OCI-M1 (cell line): Measurements from ENCODE around the gene CDHR1.
A peak's percentile ranks its signal among the peaks of the same experiment; 100 is the strongest.

ENCODE experiments used
- DNase-seq: peaks from one replicate; lab custom pipeline; 2025; lab: John Stamatoyannopoulos, UW

The CDHR1 gene

DNA sequence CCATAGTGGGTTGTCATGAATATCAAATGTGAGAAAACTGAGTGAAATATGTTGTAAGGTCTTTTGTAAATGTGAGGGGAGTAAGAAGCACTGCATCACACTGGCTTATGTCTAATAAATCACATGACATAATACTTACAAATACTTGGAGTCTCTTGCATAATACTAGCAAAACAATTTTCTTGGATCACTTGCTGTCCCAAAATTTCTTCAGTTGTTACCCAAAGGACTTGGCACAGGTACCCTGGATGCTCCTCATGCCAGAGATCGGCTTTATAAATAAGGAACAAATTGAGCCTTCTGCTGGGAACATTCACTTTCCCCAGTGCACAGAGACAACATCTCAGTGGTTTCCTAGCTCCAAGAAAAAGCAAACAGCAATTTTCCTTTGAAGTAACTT, 36.0 kb downstream of the CDHR1 start:
- no peak for DNase-seq

GRCh38 chr10:84232376-84232775, 38.0 kb downstream of the CDHR1 start:
- DNase-seq: no peak

DNA sequence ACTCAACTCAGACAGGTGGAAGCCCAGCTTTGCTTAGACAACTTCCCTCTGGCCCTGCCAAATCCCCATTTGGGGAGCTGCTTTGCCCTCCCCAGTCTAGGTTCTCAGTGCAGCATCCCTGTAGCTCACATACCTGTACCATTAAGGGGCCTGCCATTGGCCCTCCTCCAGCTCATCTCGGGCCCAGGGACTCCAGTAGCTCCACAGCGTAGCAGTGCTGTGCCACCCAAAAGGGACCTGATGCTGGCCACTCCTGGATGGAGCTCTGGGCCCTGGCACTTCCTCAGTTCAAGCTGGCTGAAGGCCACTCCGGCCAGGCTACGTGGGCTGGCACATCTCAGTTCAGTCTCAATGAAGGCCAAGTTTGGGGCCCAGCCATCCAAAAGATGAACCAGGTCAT, 39.6 kb downstream of the CDHR1 start:
- no peak for DNase-seq

DNA sequence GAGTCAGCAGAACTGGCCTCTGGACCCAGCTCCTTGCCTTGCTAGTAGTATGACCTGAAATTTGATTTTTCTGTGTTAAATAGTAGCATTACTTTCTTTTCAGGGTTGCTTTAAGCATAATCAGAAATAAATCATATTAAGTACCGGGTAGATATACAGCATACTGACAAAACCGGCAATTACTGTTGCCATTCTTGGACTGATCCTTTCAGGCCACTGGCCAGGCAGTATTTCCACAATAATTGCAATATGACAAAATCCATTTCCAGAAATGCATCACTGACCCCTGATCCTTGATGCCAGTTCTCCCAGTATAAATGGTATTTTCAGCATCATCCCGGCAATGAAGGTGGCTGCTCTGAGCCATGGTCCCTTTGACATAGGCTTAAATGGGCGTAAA, 40.1 kb downstream of the CDHR1 start:
- DNase-seq: no peak

- no peak for DNase-seq
These were observed 40.8 kb downstream of the CDHR1 start for GRCh38 chr10:84235096-84235495.

GRCh38 chr10:84236807-84237198, 42.5 kb downstream of the CDHR1 start:
- DNase-seq: no peak

DNA sequence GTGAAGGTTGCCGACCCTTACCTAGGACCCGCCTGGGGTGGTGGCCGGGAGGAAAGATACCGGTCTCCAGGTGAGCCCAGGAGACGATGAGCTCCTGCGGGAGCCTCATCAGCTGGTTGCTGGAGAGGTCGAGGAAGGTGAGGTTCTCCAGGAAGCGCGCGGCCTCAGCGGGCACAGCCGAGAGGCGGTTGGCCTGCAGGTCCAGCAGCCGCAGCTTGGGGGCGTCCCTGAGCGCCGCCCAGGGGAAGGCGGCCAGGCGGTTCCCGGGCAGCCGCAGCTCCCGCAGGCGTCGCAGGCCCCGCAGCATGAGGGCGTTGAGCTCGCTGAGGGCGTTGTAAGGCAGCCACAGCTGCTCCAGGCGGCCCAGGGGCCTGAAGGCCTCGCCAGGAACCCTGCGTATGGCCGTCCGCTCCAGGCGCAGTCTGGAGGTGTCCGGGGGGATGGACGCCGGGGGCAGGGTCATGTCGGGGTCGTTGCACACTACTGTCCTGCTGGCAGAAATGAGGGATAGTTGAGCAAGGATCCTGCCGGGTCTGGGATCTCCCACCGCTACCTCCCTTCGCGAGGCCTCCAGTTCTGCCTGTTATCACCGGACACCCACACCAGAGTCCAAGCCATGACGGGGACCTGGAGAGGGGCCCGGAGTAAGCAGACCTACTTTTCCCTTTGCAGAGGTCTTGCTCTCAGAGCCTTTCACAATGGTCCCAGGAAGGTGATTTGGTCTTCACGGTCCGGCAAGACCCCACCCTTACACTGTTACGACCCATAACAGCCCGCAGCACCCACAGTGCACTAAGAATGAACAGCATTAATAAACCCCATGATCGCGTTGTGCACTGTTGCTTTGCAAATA, 43.1 kb downstream of the CDHR1 start:
- DNase-seq: no peak

- no peak for DNase-seq
These were observed 44.6 kb downstream of the CDHR1 start for GRCh38 chr10:84238909-84239308.

GRCh38 chr10:84241185-84241790, 47.0 kb downstream of the CDHR1 start, which contains the start of gene LRIT1:
Gene LRIT1 (minus strand): TSS chr10:84241546. CDS start chr10:84241439, 107 bp downstream.
- DNase-seq: no peak

DNA sequence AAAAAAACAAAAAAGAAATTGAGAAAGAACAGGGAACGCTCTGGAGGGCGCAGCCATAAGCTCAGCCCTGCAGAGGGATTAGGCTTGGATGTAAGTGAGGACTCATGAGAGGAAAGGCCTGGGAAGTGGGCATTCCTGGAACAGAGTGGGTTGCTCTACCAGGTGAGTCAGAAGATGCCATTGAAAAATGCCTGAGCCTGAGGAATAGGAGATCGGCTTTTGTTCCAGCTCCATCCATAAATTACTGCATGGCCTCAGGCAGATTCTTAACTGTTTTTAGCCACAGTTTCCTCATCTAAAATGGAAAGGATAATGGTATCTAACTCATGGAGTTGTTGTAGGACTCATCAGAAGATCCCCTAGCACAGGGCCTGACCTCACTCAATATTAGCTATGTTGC, 49.4 kb downstream of the CDHR1 start:
- DNase-seq: no peak

DNA sequence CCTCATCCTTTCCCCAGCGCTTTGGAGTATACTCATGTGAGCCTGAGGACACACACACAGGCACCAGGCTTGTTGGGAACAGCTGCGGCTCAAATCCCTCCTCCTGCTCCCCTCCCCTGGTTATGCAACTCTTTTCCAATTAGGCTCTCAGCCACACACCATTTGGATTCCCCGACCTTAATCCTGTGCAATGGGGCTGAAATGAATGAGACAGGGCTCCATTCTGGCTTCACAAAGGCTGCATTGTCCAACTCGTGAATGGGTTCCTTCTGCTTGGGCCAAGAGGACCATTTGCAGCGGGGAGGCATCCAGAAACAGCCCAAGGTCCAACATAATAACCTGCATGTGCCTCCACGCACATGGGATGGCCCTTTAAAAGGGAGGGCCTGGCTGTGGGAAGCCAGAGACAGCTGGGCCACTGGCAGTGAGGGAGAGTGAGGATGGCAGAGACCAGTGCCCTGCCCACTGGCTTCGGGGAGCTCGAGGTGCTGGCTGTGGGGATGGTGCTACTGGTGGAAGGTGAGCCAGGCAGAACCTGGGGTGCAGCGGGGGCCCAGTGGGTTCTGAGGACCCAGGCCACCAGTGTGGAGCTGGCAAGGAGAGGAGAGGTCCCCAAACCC, 50.4 kb downstream of the CDHR1 start, which contains the start of gene RGR:
TSS of gene RGR (plus strand) at position 403 of the 620 bp plus-strand sequence. CDS start at position 441, 38 bp downstream.
- DNase-seq: no peak

DNA sequence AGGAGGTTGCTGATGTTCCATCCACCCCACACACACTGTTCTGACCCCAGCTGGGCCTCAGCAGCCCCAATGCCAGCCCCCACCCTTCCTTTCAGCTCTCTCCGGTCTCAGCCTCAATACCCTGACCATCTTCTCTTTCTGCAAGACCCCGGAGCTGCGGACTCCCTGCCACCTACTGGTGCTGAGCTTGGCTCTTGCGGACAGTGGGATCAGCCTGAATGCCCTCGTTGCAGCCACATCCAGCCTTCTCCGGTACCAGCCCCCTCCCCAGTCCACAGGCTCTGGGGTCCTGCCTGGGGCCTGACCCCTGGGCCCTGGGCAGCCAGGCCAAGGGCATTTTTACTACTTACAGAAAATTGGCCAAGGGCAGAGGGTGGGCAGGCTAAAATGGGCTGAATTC, 53.2 kb downstream of the CDHR1 start:
- no peak for DNase-seq

- DNase-seq: no peak
These were observed 54.5 kb downstream of the CDHR1 start for GRCh38 chr10:84248794-84249193.

GRCh38 chr10:84254552-84255478, 60.5 kb downstream of the CDHR1 start:
- no peak for DNase-seq

DNA sequence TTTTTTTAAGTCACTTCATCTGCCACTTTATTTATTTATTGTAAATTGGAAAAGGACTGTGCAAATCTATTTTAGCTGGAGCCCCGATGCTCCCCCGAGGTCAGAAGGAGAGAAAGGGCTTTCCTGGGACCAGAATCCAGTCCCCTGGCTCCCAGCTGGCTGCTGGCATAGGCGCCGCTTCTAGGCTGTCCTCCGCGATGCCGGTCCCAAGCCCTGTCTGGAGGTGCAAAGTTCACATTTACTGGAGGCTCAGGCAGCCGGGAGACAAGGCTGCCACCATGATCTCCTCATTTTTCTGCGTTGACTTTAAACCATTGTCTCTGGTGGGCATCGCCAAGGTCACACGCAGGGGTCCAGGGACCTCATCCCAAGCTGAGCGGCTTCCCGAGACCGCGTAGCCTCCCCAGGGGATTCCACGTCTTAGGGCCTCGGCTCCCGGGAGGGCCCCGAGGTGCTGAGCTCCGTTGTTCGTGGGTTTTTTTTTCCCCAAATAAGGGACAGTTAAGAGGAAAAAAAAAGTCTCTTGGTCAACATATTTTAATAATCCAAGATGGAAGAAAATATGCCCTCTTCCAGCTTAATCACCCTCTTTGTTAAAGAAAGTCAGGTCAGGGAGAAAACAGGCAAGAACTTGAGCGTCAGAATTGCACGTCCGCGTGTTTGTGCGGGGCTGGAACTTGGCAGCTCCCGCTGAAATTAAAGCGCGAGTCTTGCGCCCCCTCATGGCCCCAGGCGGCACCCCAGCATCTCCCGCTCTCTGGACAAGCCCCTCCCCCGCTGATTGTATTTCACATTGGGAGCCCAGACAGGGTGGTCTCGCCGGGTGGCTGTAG, 62.4 kb downstream of the CDHR1 start:
- peak; percentile 60 for DNase-seq

GRCh38 chr10:84257343-84258020, 63.1 kb downstream of the CDHR1 start:
- DNase-seq: no peak

DNA sequence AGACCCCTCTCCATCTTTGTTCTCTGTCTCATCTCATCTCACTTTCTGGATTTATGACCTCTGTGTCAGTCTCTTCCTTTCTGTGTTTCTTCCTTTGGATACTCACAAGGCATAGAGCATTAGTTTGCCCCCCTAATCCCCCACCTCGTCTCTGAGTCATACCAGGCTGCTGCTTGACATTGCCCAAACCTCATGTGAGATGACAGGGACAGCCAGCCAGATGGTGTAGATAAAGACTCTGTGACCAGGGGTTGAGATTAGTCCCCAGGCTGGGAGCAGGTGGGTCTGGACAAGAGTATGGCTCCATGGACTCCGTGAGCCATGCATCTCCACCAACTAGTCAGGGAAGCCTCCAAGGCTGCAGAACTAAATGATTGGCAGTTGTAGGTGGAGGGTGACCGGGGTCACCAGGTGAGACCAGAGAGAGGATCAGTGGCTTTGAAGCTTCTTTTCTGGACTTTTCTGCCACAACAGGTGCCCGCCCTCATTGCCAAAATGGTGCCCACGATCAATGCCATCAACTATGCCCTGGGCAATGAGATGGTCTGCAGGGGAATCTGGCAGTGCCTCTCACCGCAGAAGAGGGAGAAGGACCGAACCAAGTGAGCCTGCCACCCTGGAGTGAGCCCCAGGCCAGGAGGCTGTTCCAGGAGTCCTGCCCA, 63.8 kb downstream of the CDHR1 start:
- no peak for DNase-seq

DNA sequence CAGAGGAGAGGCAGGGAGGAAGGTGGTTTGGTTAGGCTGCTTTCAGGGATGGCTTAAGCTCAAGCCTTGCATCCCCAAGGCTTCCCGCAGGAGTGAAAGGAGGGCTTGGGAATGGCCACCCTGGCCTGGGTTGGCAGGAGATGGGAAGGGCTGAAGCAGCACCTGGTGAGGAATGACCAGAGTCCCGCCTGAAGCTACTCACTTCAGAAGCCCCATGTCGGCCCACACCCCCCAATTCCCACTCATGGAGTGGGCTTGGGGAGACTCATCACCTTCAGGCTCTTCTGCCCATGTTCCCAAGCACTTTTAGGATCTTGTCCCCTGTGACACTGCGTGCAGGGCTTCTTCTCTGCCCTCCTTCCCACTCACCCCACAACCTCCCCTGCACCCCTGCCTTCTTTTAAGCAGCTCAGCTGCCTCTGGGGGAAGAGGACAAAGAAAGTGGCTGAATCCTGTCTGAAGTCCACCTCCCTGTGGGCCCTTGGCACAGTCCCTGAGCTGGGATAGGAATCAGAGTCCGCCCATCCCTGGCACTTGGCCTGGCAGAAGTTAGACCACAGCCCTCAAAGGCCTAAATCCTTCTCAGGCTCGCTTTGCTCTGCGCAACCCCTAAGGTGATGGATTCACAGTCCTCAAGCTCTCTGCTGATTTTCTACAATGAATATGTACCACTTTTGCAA, 67.0 kb downstream of the CDHR1 start:
- no peak for DNase-seq
